Measurements from ENCODE around the gene PARD6G.
"Not testable (repeated sequence)": the region's sequence is repeated elsewhere in the genome, so short reads cannot be mapped to it uniquely, and the experiment has no call there.

The PARD6G gene

DNA sequence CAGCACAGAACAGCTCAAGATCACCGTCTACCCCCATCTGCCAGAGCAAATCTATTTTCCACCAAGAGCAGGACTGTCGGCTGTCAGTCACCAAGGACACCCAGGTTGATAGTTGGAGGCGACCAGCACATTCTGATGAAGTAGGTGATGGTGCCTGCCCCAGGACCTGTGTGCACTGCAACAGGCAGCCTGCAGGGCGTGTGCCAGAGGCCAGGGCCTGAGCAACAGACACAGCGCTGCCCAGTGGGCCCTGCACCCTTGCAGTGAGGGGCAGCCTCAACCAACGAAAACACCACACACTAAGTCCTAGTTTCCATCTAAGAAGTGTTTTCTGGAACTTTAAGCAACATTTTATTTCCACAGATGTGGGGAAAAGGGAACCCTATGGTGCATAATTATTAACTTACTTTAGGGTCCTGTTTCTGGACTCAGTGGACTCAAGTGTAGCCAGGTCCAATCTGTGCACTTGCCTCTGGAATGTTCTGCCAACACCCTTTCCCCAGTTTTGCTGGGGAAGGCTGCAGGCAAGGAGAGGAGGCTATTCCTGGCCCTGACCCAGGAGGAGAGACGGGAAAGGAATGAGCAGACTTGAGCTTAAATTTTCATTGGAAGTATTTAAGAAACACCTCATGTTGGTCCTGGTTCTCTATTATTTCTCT lies 76.8 kb downstream of the PARD6G start:
- DNase-seq = no peak

DNA sequence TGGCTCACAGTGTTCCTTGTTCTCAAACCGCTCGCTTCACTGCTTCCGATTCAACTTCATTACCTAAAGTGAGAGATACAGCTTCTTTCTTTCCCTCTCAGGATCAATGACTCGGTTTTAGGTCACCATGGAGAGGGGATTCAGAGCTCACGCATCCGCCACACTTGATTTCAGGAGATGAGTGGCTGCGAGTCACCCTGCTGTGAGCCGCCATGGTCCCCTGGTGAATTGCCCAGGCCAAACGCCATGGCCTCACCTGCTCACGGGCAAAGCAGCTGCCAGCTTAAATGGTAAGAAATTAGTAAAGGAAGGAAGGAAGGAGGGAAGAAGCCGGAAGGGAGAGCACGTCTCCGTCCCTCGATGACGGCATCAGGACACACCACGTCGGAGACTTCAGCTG lies 77.7 kb downstream of the PARD6G start:
- DNase-seq = no peak

DNA sequence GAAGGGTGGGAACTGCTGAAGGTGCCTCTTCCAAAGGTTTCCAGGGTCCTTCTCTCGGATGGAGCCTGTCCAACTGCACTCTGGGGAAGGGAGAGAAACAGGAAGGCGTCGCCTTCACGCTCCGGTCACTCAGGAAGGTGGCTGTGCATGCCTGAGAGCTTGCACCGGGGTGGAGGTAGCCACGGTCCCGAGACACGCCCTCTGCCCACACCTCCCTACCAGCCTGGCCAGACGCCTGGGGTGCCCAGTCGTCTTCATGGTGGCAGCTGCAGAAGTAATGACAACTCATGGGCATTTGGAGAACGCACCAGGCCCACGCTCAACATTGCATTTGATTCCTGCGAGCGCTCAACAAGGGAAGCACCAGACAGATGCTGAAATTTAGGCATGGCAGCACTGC lies 78.3 kb downstream of the PARD6G start:
- no peak for DNase-seq

DNA sequence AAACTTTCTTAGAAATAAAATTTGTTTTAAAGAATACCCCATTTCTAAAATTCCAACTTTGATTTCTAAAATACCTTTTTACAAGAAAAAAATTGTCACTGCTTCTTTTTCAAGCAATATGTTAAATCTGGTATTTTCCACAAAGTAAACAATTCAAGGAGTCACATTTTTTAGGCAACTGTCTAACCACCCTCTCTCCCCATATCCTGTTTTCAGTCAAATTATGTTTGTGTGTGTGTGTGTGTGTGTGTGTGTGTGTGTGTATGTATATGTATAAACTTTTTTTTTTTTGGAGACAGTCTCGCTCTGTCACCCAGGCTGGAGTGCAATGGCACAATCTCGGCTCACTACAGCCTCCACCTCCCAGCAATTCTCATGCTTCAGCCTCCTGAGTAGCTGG lies 79.0 kb downstream of the PARD6G start:
- no peak for DNase-seq

DNA sequence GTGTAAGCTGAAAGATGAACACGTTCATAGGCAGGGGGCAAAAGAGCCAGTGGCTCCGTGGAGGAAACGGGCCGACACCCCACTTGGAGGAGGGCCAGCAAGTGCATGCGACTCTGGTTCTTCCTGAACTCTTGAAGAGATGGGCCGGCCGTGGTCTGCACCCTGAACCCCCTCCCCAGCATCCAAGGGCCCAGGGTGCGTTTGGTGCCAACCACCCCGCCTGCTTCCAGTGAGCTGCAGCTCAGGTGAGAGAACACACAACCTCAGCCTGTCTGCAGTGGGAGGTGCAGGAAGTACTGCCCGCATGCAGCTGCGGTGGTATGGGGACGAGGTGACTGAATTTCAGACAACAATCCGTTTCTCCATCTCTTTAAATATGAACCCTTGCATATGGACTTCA lies 79.4 kb downstream of the PARD6G start:
- no peak for DNase-seq

DNA sequence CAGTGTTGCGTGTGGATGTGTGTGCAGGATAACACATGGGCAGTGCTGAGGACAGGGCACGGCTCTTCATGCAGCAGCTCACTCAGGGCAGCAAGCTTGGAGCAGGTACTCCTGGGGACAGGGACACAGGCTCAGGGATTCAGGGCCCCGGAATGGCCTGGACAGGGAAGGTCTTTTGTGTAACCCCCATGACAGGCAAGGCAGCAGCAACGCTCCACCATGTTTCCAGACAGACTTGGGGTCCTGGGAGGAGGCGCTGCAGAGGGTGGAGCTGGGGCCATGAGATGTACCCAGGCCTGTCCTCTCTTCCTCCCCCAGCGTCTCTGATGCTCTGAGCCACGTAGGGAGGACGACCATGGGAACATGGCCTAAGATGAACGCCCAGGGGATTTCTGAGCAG lies 80.0 kb downstream of the PARD6G start:
- DNase-seq = no peak

DNA sequence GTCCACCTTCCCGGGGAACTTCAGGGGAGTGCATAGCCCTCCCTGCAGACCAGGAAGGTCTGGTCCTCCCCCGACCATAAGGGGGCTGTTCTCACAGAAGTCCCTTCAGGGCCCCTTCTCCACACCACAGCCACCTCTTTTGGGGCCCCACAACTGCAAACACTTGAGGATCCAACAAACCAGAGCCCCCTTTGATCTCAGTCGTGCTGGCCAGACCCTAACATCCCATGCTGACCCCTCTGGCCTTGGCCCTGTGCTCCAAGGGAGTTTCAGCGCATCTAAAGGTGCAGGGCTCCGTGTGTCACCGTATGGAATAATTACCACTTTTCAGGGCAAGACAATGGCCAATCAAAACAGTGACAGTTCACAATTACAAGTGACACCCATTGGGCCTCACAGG lies 80.6 kb downstream of the PARD6G start:
- DNase-seq = no peak

DNA sequence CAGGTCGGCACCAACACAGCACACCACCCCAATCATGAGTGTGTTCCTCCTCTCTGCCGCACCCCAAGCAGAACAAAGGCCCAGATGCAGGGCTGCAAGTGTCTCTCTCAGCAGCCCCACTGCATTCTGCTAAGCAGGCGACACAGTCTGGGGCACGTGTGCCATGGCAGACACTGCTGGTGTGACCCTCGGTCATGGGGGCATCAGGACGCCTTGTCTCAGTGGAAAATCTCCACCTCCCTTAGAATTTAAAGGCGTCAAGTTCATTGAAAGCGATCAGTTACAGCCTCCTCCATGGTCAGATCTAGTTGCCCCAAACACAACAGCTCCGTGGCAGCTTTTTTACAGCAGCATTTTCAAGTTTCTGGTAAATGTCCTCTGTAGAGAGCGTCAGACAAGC lies 81.1 kb downstream of the PARD6G start:
- DNase-seq = no peak

DNA sequence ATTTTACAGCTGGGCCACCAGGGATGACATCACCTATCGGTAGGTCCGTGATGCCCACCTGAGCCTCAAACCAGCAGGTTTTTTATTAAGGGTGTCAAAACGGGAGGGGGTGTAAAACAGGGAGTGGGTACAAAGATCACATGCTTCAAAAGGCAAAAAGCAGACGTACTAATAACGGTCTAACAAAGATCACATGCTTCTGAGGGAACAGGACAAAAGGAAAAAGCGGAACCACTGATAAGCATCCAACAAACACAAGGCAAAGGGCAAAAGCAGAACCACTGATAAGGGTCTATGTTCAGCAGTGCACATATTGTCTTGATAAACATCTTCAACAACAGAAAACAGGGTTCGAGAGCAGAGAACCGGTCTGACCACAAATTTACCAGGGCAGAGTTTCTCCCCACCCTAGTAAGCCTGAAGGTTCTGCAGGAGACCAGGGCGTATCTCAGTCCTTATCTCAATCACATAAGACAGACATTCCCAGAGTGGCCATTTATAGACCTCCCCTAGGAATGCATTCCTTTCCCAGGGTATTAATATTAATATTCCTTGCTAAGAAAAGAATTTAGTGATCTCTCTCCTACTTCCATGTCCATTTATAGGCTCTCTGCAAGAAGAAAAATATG lies 82.5 kb downstream of the PARD6G start:
- DNase-seq = not testable (repeated sequence)

DNA sequence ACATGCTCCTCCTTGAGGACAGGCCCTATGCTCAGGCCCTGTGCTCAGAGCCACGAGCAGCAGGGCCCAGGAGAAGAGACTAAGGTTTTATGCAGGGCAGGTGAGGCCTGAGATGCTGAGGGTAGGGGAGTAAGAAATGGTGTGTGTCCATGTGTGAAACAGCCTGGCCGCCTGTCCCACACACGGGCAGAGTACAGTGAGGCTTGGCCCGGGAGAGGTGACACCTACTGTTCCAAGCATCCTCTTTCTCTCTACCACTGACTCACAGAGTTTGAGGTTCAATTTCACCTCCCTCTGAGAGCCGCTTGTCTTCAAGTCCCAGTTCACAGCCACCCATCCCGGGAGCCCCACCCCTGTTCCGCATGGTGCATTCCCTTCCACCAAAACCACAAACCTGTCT lies 84.1 kb downstream of the PARD6G start:
- DNase-seq = no peak

DNA sequence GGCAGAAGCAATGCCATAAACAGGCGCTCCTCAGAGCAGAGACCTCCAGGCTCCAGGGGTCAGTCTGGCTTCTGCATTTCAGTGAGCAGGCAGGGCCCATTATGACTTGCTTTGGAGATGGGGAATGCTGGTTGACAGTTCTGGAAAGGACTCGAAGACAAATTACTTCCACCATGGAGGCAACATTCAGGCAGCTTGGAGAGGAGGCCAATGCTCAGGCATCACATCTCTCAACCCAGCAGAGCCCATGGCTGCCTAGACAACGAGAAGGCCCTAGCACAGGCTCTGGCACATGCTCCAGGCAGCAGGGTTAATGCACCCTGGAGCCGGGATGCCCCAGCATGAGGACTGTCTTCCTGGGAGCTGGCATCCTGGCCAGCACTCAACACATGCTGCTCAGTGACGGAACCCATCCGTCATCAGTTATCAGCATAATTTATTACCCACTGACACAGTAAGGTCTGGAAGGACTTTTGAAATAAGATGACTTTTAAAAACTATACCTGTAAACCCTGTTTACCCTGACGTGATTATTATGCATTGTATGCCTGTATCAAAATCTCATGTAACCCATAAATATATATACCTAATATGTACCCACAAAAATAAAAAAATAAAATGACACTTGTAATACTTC lies 85.4 kb downstream of the PARD6G start:
- no peak for DNase-seq

DNA sequence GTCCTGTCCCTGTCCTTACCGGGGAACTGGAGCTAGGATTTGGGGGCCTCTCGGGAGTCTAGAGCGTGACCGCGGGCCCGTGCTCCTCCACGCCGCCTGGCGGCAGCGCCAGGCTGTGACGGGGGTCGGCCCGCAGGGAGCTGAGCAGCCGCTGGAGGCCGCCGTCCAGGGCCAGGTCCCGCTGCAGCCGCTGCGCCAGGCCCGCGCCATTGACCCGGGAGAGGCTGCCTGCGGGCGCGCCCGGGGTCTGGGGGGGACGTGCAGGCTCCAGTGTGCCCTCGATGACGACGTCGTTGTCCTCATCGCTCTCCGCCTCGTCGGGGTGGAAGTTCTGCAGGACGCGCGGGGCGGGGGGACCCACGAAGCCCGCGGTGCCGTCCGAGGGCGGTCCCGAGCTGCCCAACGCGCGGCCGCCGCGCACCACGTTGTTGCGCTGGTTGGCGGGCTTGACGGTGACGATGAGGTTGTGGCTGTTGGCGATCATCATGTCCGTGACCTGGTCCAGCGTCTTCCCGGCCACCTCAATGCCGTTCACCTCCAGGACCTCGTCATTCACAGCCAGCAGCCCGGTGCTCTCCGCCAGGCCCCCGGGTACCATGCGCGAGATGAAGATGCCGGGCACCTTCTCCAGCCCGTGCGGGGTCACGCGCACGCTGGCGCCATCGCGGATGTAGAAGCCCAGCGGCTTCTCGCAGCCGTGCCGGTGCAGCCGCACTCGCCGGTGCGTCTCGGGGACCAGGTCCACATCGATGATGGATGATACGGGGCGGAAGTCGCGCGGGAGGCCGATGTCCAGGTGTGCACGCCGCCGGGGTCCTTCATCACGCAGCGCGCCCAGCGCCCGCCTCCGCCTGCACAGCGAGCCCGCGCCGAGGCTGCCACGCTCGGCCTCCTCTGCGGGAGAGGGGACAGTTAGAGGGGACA lies 87.3 kb downstream of the PARD6G start:
- no peak for DNase-seq

DNA sequence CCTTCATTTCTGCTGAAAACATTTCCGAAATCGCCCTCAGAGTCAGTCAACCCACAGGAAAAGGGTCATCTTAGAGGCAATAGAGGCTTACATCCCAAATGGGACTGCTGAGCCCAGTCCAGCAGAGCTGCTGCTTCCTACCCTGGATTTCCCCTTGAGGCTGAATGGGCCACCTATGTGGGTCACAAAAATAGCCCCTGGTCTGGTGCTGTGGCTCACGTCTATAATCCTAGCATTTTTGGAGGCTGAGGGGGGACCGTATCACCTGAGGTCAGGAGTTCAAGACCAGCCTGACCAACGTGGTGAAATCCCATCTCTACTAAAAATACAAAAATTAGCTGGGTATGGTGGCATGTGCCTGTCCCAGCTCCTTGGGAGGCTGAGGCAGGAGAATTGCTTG lies 88.9 kb downstream of the PARD6G start:
- no peak for DNase-seq

DNA sequence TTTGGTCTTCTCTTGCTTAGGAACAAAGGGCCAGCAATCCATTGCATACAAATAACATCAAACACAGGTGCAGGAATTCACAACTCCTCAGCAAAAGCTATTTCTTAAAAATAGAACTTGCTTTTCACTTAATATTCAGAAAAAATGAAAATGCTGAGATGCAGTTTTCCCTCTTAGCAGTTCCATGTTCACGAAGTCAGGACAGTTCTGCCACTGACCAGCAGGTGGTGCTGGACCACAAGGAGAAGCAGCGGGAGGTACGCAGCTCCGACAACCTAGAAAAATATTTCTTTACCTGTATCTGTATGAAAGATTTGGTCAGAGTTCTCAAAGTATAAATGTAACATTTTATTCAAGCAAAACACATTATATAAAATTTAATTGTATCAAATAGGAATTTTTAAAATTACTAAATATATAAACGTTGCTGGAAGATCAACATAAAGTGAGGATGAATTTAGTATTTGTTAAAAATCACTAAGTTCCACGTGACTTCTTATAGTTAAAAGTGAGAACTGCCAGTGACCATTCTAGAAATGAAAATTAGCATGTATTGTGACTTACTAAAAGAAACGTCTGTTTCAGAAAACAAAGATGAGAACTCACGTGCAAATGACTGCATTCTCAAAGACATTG lies 89.5 kb downstream of the PARD6G start:
- peak; percentile 51 to 71 for DNase-seq

DNA sequence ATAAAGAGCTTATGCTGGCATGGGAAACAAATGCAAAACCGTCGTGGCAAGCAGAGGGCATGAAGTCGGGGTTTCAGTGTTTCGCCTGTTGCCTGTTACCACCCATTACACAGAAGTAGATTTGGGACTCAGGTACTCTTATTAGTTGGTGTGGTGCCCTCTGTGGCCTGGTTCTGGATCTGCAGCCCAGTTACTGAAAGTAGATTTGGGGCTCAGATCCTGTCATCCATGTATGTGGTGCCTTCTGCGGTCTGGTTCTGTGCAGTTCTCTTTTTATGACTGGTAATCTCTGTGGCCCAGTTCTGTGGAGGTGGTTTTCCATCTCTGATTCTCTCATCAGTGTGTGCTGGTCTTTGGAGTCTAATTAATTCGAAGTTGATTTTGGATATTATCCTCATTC lies 93.0 kb downstream of the PARD6G start:
- DNase-seq = no peak

DNA sequence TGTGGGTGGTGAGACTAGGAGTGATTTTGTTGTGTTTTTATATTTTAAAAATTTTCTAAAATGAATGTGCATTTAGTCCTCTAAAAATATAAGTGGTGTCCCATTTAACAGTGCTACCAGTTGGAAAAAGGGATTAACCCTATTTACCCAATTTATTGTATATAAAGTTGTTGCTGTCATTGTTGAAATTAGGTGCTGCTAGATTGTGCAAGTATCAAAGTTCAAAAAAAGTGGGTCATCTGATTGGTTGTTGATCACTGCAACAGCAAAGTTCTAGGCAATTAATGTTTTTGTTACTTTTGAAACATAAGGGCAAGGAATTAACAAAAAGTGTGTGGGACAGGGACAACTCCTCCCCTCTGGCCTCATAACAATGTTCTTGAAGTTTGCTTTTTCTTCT lies 97.6 kb downstream of the PARD6G start:
- no peak for DNase-seq

DNA sequence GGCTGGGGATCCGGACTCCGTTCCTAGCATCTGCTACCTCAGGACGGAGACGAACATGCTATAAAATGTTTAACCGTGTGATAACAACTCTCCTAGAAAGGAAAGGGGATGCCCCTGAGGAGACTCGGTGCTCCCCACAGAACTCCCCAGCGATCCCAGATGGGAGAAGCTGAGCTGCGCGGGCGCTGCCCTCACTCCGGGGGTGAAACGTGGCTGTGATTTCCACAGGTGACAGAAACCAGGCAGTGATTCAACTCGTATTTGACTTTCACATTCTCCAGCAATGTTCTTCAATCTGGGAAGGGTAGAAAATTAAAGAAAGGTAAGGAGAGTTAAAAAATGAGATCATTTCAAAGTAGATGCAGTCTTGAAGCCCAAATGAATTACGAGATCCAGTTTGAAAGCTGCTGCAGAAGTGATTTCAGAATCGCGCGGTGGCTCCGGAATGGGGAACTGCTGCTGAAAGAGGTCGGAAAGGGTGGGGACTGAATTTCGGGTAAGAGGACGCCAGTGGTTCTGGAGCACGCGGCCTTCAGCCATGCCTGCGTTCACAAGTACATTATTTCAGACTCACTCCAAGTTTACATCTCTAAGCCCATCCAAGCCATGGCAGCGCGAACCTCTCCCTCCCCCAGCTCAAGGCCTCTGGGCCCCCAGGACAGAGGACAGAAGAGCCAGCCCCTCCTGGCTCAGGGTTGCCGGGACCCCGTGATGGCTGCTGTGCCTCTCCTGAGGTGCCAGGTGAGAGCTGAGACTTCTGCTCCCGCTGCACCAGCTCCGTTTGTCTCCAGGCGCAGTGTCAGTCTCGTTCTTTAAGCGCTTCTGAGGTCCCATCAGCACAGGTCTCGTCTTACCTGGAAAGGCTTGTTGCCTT lies 98.8 kb downstream of the PARD6G start:
- no peak for DNase-seq

DNA sequence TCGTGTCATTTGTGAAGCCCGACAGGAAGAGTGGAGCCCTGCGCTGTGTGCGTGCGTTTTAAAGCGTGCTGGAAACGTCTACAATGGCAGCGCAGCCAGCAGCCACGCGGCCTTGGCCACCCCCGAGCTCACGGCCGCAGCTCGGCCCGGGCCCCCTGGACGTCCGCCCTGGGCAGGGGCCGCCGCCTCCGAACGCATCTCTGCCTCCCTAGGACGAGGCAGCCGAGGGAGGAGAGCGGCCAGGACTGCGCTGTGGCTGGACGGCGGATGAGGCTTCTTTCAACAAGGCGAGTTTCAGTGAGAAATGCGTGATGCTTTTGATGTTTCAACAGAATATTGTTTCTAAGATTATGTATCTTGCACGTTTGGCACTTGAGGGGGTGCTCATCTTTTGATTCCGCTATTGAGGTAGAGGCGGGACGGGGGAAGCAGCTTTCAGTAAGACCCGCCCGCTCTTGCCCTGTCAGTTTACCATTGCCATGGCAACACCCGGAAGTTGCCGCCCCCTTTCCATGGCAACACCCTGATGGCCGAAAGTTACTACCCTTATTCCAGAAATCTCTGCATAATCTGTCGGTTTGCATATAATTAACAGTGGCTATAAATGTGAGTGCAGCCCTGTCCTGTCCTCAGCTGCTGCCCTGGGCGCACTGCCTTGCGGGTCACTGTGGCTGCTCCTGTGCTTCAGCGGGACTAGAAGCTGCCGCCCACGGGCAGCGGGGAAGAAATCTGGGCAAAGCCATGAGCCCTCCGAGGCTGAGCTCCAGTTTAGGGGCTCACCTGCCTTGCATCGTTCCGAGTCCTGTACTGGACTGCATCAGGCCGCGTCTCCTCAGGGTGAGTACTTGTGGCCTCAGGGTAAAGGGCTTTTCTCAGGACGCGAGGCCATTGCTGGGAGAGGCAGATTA lies 99.6 kb downstream of the PARD6G start:
- DNase-seq = peak; percentile 5 to 35

DNA sequence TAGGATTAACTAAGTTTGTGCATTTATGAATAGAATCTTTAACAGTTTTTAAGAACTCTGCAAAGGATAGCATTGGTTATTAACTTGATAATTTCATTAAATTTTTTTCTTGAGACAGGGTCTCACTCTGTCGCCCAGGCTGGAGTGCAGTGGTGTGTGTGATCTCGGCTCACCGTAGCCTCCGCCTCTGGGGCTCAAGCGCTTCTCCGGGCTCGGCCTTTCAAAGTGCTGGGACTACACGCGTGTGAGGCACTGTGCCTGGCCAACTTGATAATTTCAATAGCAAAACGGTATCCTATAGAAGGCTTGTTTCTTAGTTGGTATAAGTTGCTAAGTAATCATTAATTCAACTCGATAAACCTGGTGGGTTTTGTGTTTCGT lies 100.3 kb downstream of the PARD6G start:
- DNase-seq = no peak

DNA sequence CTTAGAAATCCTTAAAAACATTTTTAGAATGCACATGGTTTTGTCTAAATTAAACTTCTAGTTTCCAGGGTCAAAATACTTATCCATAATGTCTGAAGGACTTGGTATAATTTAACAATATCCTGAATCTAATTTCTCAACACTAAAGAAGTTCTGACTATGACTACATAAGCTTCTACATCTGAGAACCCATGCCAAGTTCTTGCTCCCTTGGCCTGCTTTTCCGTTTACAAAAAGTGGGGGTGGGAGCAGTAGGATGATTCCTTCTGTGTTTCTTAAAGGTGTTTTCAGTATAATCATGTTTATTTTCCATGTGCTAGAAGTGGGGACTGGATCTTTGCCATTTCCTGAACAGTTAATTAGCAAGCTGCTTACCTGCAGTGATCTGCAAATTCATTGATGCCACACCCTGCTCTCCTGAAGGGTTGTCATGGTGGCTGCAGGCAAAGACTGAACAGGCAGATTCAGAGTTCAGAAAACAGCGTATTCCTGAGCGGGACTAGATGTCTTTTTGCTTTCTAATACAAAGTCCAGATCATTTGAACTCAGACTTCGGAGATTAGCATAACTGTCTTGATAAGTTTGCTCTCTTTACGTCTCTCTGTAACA lies 102.0 kb downstream of the PARD6G start:
- DNase-seq = no peak
